OCI-LY3 (cell line): ENCODE measurements around the gene SIPA1L2.
"Not testable (repeated sequence)": the region's sequence is repeated elsewhere in the genome, so short reads cannot be mapped to it uniquely, and the experiment has no call there.

Source experiments
- EZH2phosphoT487 ChIP-seq: fragments of 200-600 bp; shearing (Covaris generic); IDR thresholded peaks from 2 replicates; pipeline ENCODE4 v1.6.1; 2018; ENCODE audit warnings: antibody characterized with exemption, mixed run types, low read depth
- TF ChIP-seq, protein P1 (sequence below): fragments of 200-600, 300-600 bp; sonication (generic); IDR thresholded peaks from 2 replicates; pipeline ENCODE4 v1.5.1; 2014; ENCODE audit warnings: antibody characterized with exemption, low read length, low read depth

DNA sequence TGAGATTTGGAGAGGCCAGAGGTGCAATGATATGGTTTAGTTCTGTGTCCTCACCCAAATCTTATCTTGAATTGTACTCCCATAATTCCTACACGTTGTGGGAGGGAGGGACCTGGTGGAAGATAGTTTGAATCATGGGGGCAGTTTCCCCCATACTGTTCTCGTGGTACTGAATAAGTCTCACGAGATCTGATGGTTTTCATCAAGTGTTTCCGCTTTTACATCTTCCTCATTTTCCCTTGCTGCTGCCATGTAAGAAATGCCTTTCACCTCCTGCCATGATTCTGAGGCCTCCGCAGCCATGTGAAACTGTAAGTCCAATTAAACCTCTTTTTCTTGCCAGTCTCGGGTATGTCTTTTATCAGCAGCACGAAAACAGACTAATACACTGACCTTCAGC lies 17.1 kb downstream of the SIPA1L2 start:
- TF ChIP-seq, protein P1, sequence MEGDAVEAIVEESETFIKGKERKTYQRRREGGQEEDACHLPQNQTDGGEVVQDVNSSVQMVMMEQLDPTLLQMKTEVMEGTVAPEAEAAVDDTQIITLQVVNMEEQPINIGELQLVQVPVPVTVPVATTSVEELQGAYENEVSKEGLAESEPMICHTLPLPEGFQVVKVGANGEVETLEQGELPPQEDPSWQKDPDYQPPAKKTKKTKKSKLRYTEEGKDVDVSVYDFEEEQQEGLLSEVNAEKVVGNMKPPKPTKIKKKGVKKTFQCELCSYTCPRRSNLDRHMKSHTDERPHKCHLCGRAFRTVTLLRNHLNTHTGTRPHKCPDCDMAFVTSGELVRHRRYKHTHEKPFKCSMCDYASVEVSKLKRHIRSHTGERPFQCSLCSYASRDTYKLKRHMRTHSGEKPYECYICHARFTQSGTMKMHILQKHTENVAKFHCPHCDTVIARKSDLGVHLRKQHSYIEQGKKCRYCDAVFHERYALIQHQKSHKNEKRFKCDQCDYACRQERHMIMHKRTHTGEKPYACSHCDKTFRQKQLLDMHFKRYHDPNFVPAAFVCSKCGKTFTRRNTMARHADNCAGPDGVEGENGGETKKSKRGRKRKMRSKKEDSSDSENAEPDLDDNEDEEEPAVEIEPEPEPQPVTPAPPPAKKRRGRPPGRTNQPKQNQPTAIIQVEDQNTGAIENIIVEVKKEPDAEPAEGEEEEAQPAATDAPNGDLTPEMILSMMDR, result not testable (repeated sequence)
- not testable (repeated sequence) for TF ChIP-seq EZH2phosphoT487
